GM18507 (cell line): ENCODE measurements around the gene CABLES1.

Experiments
- DNase-seq: peaks from one replicate; pipeline ENCODE4 v3.0.0; 2011; ENCODE audit warnings: low read depth; ENCODE audit not compliant: insufficient read length; ENCODE audit errors: extremely low spot score
- FAIRE-seq: peaks from 2 replicates; lab custom pipeline; 2011; peaks lifted over from hg19 to GRCh38; lab: Jason Lieb, UNC

The CABLES1 gene

DNA sequence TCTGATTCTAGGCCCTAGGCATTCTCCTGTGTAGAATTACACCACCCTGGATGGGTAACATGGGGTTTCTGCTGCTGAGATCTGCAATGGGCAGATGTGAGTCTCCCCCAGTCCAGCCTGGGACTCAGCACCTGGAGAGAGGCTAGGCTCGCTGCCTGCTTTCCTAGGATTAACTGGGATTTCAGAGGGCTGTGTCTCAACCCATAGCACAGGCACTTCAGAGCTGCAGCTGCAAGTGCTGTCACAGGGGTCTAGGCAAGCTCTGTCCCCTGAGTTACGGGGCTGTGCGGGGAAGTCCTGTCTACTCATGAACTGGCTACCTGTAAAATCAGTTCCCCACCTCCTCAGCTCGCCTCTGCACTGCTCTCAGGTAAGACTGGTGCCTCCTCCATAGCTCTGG is 51.5 kb downstream of the CABLES1 start:
- FAIRE-seq (no peak), DNase-seq (no peak)

DNA sequence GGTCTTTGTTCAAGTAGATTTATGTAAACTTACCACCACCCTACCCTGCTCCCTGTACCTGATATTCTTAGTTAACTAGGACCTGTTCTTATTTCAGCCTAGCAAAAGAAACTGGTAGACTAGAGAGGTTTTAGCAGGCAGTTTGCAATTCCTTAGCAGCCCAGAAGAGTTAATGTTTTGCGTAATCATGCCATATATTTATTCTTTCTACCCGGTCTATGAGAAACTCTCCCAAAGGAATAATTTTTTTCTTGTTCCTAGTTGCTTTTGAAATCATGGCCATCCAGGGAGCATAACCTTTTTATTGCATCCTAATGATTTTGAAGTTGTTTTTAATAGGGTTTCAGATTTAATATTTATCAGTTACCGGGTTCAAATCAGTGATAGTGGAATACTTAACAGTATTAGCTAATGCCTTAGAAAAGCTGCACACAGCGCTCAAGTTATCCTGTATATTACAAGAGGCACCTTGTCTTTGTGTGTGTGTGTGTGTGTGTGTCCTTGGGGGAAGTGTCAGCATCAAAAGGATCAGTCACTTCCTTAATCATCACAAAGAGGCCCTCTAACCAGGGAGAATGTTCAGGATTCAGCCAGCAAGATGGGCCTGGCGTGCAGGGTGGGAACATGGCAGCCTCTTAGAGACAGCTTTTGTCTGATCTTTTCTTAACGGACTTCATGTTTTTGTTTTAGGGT is 52.9 kb downstream of the CABLES1 start:
- FAIRE-seq (no peak), DNase-seq (no peak)

DNA sequence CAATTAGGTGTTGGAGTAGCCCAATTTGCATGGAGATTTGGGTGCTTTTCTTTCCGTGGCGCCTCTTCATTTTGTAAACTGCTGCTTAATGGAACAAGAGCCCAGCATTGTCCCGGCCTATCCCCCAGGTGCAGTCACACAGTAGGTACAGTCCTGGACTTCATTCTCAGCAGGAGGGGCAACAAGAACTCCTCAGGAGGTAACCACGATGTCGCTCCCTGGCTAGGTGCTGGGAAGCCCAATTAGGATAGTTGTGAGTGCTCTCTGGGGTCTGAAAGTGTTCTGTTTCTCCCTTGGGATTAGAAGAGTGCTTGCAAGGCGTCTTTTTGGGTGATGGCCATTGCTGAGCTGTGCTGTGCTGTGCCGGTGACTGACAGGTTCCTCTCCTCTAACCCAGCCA is 53.8 kb downstream of the CABLES1 start:
- DNase-seq (no peak), FAIRE-seq (no peak)

DNA sequence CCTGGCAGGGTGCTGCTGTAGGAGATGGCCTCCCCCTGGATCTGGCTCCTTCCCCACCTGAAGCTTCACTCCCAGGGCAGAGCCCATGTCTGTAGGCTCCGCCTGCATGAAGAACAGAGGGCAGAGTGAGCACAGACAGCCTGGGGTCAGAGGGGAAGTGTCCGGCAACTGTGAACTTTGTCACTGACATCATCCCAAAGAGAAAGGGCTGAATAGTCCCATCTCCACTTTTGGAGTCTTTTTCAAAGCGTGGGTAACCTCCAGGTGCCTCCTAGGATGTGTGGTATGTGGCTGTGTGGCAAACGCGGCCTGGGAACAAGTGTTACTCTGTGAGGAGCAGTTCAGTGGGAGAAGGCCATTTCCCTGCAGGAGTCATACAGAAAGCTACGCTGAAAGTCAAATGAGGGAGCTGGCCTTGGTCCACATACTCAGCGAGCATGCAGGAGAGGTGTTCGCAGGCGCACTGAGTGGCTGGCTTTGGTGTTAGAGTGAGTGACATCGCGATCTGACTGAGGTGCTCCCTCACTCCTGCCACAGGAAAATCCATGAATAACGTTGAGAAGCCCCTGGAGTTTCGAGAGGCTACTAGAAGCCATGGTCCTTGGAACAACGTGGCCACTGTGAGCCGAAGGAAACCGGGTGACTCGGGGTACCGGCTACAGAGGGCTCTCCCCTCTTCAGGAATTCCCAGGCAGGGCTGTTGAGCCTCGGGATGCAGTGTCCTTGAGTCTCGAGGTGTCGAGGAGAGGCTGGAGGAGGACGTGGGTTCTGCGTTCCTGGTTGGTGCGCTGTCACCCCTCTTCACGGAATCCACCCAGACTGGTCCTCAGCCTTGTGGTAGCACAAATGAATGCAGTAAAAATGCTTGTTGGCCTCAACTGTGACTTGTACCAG is 54.7 kb downstream of the CABLES1 start:
- DNase-seq (no peak), FAIRE-seq (no peak)

DNA sequence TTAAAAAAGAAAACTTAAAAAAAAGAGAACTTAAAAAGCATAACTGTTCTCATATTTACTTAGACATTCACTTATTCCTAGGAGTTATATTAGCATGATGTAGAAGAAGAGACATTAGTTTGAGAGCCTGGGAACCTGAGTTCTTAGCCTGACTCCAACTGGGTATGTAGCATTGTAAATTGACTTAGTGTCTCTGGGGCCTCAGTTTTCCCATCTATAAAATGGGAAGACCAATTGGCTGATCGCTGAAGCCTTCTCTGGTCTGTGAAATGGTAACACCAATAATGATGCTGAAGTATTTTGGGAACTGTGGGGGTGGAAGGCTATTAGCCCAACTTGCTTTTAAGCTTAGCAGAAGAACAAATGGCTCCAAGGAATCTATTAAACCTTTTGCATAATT is 55.9 kb downstream of the CABLES1 start:
- FAIRE-seq (no peak), DNase-seq (no peak)

DNA sequence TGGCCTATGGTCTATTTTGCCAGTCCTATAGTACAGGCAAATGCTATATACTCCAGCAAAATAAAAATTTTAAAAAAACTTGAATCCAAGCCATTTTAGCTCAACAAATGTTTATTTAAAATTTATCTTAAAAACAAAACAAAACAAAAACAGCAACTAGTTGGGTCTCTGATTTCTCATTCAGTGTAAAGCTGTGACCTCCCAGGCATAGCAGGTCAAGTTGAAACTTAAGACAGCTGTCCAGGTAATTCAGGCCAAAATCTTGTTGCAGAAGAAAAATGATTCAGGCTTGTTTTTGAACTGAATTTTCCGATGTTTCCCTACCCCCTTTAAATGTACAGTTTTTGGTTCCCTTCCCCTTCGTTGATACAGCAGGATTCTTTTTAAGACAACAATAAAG is 58.5 kb downstream of the CABLES1 start:
- DNase-seq (no peak), FAIRE-seq (no peak)

DNA sequence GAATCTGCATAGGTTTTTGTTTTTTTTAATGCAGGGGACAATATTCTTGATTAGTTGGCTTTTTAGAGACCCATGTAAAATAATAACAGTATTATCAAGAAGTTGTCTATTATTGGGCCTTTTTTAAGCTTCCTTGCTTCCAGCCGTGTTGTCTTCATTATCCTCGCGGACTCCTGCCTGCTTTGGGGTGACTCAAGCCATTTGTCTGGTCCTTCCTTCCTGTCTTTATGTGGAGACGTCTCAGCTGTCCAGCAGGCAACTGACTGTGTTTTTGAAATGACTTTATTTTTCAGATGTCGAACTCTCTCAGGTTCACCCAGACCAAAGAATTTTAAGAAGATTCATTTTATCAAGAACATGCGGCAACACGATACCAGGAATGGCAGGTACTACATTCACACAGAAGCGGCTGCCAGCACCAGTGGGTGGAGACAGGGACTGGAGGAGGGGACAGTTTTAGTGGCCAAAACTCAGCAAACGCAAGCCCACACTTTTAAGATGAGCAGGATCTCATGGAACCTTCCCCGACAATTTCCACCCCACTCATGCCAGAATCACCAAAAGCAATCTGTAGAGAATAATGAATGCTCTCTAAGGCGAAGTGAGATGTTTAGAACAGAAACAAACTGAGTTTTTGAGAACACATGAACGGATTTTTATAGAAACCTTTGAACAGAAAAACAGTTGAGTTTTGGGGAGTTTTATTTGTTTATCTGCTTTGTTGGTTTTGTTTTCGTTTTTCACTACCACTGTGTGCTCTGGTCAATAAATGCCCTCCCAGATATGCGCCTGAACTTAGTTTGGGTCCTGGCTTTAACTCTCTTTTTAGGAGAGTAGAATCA is 59.1 kb downstream of the CABLES1 start:
- no peak for DNase-seq
- no peak for FAIRE-seq

DNA sequence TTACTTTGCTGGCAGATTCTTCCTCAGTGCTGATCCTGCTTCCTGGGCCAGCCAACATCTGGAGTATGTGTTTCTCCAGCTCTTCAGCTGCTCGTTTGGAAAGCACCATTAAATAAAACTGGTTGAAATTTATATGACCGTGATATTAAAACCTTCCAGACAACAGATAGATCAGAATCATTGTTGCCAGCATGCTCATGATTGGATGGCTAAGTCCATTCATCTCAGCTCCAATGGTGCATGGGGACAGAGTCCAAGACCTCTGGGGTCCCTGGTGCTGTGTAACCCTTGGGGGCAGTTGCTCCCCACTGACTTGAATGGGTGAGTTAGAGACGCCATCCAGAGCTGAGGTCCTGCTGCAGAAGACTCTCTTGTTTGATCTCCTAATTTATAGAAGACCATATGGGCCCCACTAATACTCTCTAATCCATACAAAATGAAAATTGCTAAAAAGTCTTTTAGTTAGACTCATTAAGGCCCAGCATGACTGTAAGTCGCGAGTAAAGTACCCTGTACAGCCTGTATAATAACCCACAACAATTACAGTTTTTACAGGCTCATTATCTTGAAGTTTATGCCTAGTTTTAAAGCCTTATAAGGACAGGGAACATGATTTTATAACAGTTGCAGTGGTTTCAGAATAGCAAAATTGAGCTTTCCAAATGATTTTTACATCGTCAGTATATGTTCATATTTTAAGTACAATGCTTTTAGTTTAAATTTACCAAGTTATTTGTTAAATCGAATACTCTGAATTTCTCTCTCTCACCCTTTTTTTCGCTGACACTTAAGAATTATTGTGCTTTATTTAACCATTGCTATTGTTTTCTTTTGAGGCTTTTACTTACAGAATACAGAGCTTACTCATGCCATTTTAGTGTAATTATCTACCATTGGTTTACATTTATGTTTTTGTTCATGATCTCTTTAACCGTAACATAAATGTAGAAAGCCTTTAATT is 60.0 kb downstream of the CABLES1 start:
- FAIRE-seq (no peak), DNase-seq (no peak)

DNA sequence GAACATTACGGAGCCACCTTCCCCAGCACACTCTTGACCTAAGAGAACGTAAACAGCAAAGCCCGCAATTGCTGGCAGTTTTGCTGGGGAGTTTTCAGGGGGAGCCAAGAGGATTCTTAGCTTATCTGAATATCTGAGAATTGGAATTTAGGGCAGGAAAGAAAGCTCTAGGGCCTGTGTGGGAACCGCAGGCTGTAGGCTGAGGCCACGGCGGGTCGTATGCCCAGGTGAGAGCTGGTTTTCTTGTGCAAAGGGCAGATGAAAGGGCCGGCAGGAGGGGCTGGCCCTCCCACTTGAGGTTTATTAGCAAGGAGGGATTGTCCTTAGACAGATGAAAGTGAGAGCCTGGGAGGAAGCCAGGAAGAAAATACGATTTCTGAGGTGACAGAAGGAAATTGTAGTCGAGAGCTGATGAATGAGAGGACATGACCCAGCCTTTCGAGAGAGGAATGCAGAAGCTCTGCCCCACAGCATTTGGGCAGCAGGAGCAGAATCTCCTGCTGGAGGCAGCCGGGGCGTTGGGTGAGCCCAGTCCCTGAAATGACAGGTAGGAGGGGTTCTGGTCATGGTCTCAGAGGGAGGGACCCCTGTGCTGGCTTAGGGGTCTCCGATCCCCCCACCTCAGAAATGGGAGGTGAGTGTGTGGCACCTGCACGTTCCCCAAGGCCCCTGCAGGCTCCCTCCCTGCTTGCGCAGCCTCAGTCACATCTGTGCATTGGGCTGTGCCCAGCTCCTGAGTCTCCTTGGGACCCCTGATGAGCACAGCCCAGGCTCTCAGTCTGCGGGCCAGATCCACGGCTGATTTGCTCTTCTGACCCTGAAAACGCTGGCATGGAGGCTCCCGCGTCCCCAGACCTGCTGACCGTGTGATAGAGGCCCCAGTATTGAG is 61.1 kb downstream of the CABLES1 start:
- FAIRE-seq (no peak), DNase-seq (no peak)

DNA sequence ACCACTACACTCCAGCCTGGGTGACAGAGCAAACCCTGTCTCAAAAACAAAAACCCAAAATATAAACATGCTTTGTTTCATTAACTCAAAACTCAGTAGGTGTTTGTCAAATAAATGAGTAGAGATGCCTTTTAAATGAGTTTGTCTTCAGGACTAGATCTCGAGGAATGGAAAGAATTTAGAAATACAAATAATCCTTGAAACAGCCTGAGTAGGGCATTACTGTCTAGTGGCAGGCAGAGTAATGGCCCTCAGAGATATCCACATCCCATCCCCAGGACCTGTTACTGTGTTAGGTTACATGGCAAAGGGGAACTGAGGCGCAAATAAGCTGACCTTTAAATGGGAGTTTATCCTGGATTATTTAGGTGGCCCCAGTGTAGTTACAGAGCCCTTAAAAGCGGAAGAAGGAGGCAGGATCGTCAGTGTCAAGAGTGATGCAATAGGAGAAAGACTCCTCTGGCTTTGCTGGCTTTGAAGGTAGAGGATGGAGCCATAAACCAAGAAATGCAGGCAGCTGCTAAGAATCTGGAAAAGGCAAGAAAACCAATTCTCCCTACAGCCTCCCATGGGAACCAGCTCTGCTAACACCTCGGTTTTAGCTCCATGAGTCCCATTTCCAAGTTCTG is 63.0 kb downstream of the CABLES1 start:
- no peak for DNase-seq
- no peak for FAIRE-seq

DNA sequence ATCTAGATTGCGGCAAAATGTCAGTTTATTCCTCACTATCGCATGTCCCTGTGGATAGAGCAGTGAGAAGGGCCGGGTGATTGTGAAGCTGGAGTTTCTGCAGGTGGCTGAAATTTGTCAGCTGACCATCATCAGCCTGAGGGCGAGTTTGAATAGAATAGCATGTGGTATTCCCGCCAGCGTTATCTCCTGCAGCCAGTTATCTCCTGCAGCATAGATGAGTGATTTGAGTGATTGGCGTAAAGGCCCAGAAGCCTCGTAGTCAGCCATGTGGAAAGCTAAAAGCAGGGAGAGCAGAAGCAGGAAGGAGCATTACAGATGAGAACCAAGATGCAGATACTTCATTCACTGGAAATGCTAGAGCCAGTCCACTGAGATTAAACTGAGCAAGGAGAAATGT is 65.5 kb downstream of the CABLES1 start:
- FAIRE-seq (no peak), DNase-seq (no peak)

DNA sequence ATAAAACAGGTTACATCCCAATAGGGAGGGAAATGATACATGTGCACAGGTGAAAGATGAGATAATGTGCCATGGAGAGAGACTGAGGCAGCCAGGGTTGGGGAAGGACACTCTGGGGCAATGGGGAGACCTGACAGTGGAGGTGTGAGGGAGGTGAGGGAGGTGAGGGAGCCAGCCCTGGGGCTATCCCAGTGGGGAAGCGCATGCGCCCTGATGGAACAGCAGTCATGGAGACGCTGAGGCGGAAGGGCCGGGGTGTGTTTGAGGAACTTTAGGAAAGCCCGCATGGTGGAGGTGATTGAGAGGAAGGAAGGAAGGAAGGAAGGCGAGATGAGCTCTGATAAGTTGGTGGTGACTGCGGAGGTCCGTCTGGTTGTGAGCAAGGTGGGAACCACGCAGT is 66.5 kb downstream of the CABLES1 start:
- DNase-seq (no peak), FAIRE-seq (no peak)

DNA sequence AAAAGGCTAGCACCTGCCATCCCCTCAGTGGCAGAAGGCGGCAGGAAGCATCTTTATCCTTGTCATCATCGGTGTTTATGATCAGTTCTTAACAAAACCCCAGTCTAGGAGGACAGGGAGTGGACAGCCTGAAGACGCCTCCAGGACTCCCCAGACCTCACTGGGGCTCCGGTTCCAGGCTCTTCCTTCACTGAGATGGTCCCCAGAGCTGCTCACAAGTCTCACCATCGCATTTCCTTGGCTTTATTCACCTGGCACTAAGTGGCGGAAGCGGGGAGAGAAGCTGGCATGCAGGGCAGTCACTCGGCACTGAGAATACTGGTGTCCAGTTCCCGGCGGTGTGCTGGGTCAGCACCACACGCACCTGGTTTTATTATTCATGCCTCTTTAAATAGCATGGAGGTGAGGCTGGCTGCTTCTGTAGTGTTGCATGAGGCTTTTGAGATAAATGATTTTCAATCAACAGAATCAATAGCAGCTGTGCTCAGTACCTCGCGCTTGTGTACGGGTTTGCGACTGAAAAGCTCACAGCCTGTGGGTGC is 68.7 kb downstream of the CABLES1 start:
- no peak for FAIRE-seq

DNA sequence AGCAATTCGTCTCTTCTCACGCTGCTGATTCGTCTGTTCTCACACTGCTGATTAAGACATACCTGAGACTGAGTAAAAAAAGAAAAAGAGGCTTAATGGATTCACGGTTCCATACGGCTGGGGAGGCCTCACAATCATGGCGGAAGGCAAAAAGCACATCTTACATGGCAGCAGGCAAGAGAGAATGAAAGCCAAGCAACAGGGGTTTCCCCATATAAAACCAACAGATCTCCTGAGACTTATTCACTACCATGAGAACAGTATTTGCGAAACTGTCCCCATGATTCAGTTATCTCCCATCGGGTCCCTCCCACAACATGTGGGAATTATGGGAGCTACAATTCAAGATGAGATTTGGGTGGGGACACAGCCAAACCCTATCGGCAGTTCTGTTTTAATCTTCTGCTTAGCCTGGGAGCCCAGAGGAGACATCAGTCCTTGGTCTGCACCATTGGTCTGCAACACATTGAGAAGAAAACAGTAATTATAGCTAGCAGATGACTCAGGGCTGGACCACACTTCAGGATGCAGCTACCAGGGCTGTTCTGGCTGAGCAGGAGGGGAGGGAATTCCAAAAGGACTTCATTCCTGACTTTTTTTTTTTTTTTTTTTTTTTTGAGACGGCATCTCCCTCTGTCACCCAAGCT is 69.4 kb downstream of the CABLES1 start:
- no peak for DNase-seq
- no peak for FAIRE-seq

More for the DNA sequence above, 68.7 kb downstream of the CABLES1 start:
- DNase-seq = no peak

DNA sequence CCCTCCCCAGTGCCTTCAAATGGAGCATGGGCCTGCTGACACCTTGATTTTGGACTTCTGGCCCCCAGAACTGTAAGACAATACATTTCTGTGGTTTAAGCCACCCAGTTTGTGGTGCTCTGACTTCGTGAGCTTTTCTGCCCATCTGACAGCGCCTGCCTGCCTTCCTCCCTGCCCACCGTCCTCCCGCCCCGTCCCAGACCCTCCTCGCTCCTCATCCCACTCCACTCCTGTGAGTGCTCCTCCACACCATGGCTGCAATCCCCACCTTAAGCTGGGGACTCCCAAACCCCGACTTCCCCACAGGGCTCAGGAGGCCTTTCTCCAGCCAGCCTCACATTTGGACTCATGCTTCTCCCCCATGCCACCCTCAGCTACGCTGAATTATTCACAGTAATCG is 70.7 kb downstream of the CABLES1 start:
- no peak for FAIRE-seq

DNA sequence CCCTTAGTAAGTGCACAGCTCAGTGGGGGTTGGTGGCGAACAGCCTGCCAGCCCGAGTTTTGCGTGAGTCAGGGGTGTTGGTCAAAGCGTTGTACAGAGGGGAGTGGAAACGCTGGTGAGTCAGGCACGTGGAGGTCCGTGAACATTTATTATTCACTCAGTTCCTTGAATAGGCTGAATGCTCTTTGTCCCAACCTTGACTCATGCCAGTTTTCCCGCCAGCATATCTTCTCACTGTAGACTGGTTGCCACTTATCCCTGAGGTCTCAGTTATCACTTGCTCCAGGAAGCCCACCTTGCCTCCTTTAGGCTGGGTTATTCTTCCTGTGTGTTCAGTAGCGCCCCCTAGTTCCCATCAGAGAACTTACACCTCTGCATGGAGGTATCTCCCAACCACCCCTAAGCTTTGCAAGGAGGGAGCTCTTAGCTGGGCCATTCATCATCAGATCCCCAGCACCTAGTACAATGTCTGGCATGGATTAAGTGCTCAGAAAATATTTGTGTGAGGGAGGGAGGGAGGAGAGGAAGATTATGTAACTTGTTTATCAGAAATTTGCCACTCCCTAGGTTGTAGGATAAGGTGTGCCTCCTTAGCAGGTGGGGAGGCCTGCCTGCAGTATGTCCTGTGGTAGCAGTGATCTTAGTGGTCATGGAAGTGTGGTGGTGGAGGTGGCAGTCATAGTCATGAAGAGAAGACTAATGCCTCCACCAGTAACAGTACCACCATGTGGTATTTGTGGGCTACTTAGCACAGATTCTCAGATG is 72.1 kb downstream of the CABLES1 start:
- FAIRE-seq = no peak
- no peak for DNase-seq

More for the DNA sequence above, 70.7 kb downstream of the CABLES1 start:
- no peak for DNase-seq
